Upper lobe of left lung (tissue), 4 donors: ENCODE measurements around the gene SDHD.

Source experiments
- CTCF ChIP-seq, 6 experiments: fragments of 450-650 bp in 4 of 6; fragments of 200-600 bp in 2 of 6; sonication (generic) in 2 of 6; IDR thresholded peaks; one replicate each; pipeline ENCODE4 v1.5.1; 2016 to 2019; ENCODE audit warnings: antibody characterized with exemption in 6 of 6
- POLR2A ChIP-seq, 4 donors: fragments of 450-650 bp; IDR thresholded peaks; one replicate each; pipeline ENCODE4 v1.5.1; 2016 to 2017; ENCODE audit warnings: antibody characterized with exemption in 4 of 4, mild to moderate bottlenecking in 2 of 4

DNA sequence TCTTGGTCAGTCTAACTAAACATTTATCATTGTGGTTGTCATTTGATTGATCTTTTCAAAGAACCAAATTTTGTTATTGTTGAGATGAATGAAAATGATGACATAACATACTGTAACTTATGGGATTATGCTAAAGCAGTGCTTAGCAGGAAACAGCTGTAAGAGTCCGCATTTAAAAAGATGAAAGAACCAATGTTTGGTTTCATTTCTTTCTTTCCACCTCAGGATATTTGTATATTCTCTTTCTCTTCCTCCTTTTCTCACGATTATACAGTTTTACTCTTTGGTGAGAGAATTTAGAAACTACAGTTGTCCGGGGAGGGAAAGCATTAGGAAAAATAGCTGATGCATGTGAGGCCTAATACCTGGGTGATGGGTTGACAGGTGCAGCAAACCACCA lies 36.0 kb upstream of the SDHD start:
- TF ChIP-seq CTCF (IDR thresholded peaks at IDR 0.05) (no peak), POLR2A (IDR thresholded peaks at IDR 0.05) (no peak)
